ENCODE results near the gene C19orf81.
"Not testable (repeated sequence)": the region's sequence is repeated elsewhere in the genome, so short reads cannot be mapped to it uniquely, and the experiment has no call there.

- not testable (repeated sequence) for TF ChIP-seq ZNF136 (CRISPR knock-in tag; IDR thresholded peaks at IDR 0.05; ENCODE audit: low read depth); TRIM22 (IDR thresholded peaks at IDR 0.05); ZNF280D (CRISPR knock-in tag; IDR thresholded peaks at IDR 0.05); ZNF124 (CRISPR knock-in tag; IDR thresholded peaks at IDR 0.05); NR2C2 (CRISPR knock-in tag; IDR thresholded peaks at IDR 0.05; ENCODE audit: borderline replicate concordance); POLR2A (IDR thresholded peaks at IDR 0.05; ENCODE audit: insufficient read depth in 1 of 2, low read depth in 2 of 2, low read length in 2 of 2); KLF13 (CRISPR knock-in tag; IDR thresholded peaks at IDR 0.05); GATA4 (IDR thresholded peaks at IDR 0.05; ENCODE audit: borderline replicate concordance, low read depth); E2F1 (CRISPR knock-in tag; IDR thresholded peaks at IDR 0.05)
Observed at GRCh38 chr19:50618379-50618778, 30.9 kb upstream of the C19orf81 start.

All from HepG2 (cell line).